Upper lobe of left lung (tissue), 6 donors: Measurements from ENCODE around the gene MARCHF3. TPM values are rescaled to one million over a fixed set of nuclear protein-coding genes. Genes with fewer than 3 reads are reported as not detected.

ENCODE experiments used
- ATAC-seq, 2 donors: fragments of 200-7000 bp; cut with Tn5 transposase; one replicate each; pipeline ENCODE4 v1.9.1; 2022; ENCODE audit warnings: mild to moderate bottlenecking in 2 of 2, moderate library complexity in 2 of 2; ENCODE audit not compliant: low FRiP score in 2 of 2
- DNase-seq, 2 donors: peaks; one replicate each; pipeline ENCODE4 v3.0.0-alpha.2; 2019 to 2020
- H3K27ac ChIP-seq, 4 donors: fragments of 200-600 bp; sonication (generic); one replicate each; pipeline ENCODE4 v1.5.1; 2016 to 2019
- H3K27me3 ChIP-seq, 4 donors: fragments of 200-600 bp; sonication (generic); one replicate each; pipeline ENCODE4 v1.5.1; 2017 to 2019
- H3K36me3 ChIP-seq, 4 donors: fragments of 200-600 bp; sonication (generic); one replicate each; pipeline ENCODE4 v1.5.1; 2016 to 2019
- H3K4me1 ChIP-seq, 4 donors: fragments of 200-600 bp; sonication (generic); one replicate each; pipeline ENCODE4 v1.5.1; 2018 to 2019
- H3K4me3 ChIP-seq, 4 donors: fragments of 200-600 bp; sonication (generic); one replicate each; pipeline ENCODE4 v1.5.1; 2017 to 2019; ENCODE audit warnings: mild to moderate bottlenecking in 2 of 4, moderate library complexity in 1 of 4
- H3K9me3 ChIP-seq, 4 donors: fragments of 200-600 bp; sonication (generic); one replicate each; pipeline ENCODE4 v1.5.1; 2018 to 2019
- CTCF ChIP-seq, 6 experiments: fragments of 450-650 bp in 4 of 6; fragments of 200-600 bp in 2 of 6; sonication (generic) in 2 of 6; IDR thresholded peaks; one replicate each; pipeline ENCODE4 v1.5.1; 2016 to 2019; ENCODE audit warnings: antibody characterized with exemption in 6 of 6
- EP300 ChIP-seq, 4 donors: sonication (generic); formaldehyde crosslinking; IDR thresholded peaks; one replicate each; pipeline ENCODE4 v1.5.1; 2017; ENCODE audit warnings: antibody characterized with exemption in 4 of 4, control low read depth in 2 of 4
- POLR2A ChIP-seq, 4 donors: fragments of 450-650 bp; IDR thresholded peaks; one replicate each; pipeline ENCODE4 v1.5.1; 2016 to 2017; ENCODE audit warnings: antibody characterized with exemption in 4 of 4, mild to moderate bottlenecking in 2 of 4
- POLR2AphosphoS5 ChIP-seq, 2 donors: sonication (generic); formaldehyde crosslinking; IDR thresholded peaks; one replicate each; pipeline ENCODE4 v1.5.1; 2017; ENCODE audit warnings: antibody characterized with exemption in 2 of 2
- WGBS, 2 donors: methylation state at CpG; one replicate each; pipeline ENCODE4 v1.1.5; 2017 to 2018; 5-methylcytosine and 5-hydroxymethylcytosine counted together
- total RNA-seq, 6 donors: library from RNA; depleted of rRNA in 4 of 6; stranded (reverse); fragments of >200 nt in 4 of 6; gene quantifications; one replicate each; pipeline versions ENCODE4 v1.1.0 to v1.2.1, GENCODE V29; 2016 to 2021
- donor health status: DM: no; HTN: no; CAD: no; lungs with moderate emphysema.
- donor health status: DM: no; HTN: yes; CAD: no; lungs with severe emphysema.

The MARCHF3 gene
- total RNA-seq, result 10 to 100 TPM in 1 of 6 donors, 1 to 10 TPM in 5; 2.1 to 16.2 (median 6.7) TPM

- Histone ChIP-seq H3K27ac (peak within 1 kb of the TSS; percentile 86 to 91 (median 88)), H3K27me3 (no peaks in the 10 kb centered on the region), H3K36me3 (no peaks in the 10 kb centered on the region), H3K4me1 (peaks cover 13 to 21% (median 17%) of the 10 kb centered on the region in 4 donors), H3K9me3 (no peaks in the 10 kb centered on the region), H3K4me3 (peak within 1 kb of the TSS; percentile 56 to 83 (median 64))
- peak; percentile 99 for ATAC-seq
- peak; percentile 96 to 100 for DNase-seq
- peak in 5 of 6 experiments; percentile 11 to 62 (median 55) for TF ChIP-seq CTCF (IDR thresholded peaks at IDR 0.05)
- TF ChIP-seq POLR2A (IDR thresholded peaks at IDR 0.05), result peak in 3 of 4 donors; percentile 82 to 98 (median 96)
- peak; percentile 78 to 98 for TF ChIP-seq POLR2AphosphoS5 (IDR thresholded peaks at IDR 0.05)
- TF ChIP-seq EP300 (IDR thresholded peaks at IDR 0.05), result peak in 1 of 4 donors; percentile 9
- WGBS, 2 donors, result 0 to 2% methylated on average over 27 to 28 of the region's 97 CpGs
These were observed at the start of gene MARCHF3 for GRCh38 chr5:127030259-127031146. Gene MARCHF3 (minus strand): TSS chr5:127030558. CDS start chr5:126918171, 112,387 bp downstream.

GRCh38 chr5:127079994-127080491 is 49.7 kb upstream of the MARCHF3 start:
- Histone ChIP-seq H3K36me3 (no peaks in the 10 kb centered on the region), H3K9me3 (no peaks in the 10 kb centered on the region), H3K27me3 (no peaks in the 10 kb centered on the region), H3K4me3 (no peak overlapping the region), H3K27ac (no peak overlapping the region), H3K4me1 (no peaks in the 10 kb centered on the region)
- DNase-seq, result no peak
- WGBS, 2 donors, result 59 to 60% methylated on average over 9 of the region's 9 CpGs
- peak in 1 of 2 donors; percentile 63 for ATAC-seq
- no peak for TF ChIP-seq POLR2AphosphoS5 (IDR thresholded peaks at IDR 0.05)

- TF ChIP-seq POLR2AphosphoS5 (IDR thresholded peaks at IDR 0.05), result no peak
- ATAC-seq, result no peak
- 79% methylated on average over 1 of the region's 1 CpG for WGBS, 2 donors
- Histone ChIP-seq H3K27me3 (no peaks in the 10 kb centered on the region), H3K4me3 (no peak overlapping the region), H3K4me1 (peaks cover 0 to 7% (median 2%) of the 10 kb centered on the region in 4 donors), H3K36me3 (no peaks in the 10 kb centered on the region), H3K9me3 (no peaks in the 10 kb centered on the region), H3K27ac (no peak overlapping the region)
- no peak for DNase-seq
These were observed 47.0 kb upstream of the MARCHF3 start for GRCh38 chr5:127077366-127077765.

GRCh38 chr5:127076315-127077129 is 46.2 kb upstream of the MARCHF3 start:
- 62 to 73% methylated on average over 4 of the region's 4 CpGs for WGBS, 2 donors
- Histone ChIP-seq H3K36me3 (no peaks in the 10 kb centered on the region), H3K9me3 (no peaks in the 10 kb centered on the region), H3K4me3 (no peak overlapping the region), H3K27ac (no peak overlapping the region), H3K4me1 (peaks cover 0 to 7% (median 2%) of the 10 kb centered on the region in 4 donors), H3K27me3 (no peaks in the 10 kb centered on the region)
- TF ChIP-seq CTCF (IDR thresholded peaks at IDR 0.05), result no peak
- no peak for TF ChIP-seq EP300 (IDR thresholded peaks at IDR 0.05)
- no peak for TF ChIP-seq POLR2A (IDR thresholded peaks at IDR 0.05)
- TF ChIP-seq POLR2AphosphoS5 (IDR thresholded peaks at IDR 0.05), result no peak
- no peak for ATAC-seq
- no peak for DNase-seq

GRCh38 chr5:127074466-127074865 is 44.1 kb upstream of the MARCHF3 start:
- H3K4me1 ChIP-seq, result peaks cover 0 to 7% (median 2%) of the 10 kb centered on the region in 4 donors
- H3K4me3 ChIP-seq, result no peak overlapping the region
- H3K36me3 ChIP-seq, result no peaks in the 10 kb centered on the region
- H3K27me3 ChIP-seq, result no peaks in the 10 kb centered on the region
- TF ChIP-seq CTCF (IDR thresholded peaks at IDR 0.05), result no peak
- TF ChIP-seq POLR2A (IDR thresholded peaks at IDR 0.05), result no peak
- no peak for TF ChIP-seq EP300 (IDR thresholded peaks at IDR 0.05)
- TF ChIP-seq POLR2AphosphoS5 (IDR thresholded peaks at IDR 0.05), result no peak
- DNase-seq (no peak), ATAC-seq (no peak)
- WGBS, 2 donors, result 84 to 88% methylated on average over 3 of the region's 3 CpGs
- H3K27ac ChIP-seq, result no peak overlapping the region
- H3K9me3 ChIP-seq, result no peaks in the 10 kb centered on the region
